H9 (cell line): Measurements from ENCODE around the gene SCLY. TPM values are rescaled to one million over a fixed set of nuclear protein-coding genes. Genes with fewer than 3 reads are reported as not detected.

Source experiments
- DNase-seq: peaks from one replicate; pipeline ENCODE4 v3.0.0-alpha.2; 2017
- H2AFZ ChIP-seq: one replicate; pipeline ENCODE4 v1.6.1; 2013; ENCODE audit warnings: mild to moderate bottlenecking, low read length, control low read depth, moderate library complexity
- H2AK5ac ChIP-seq: 2 replicates; pipeline ENCODE4 v1.6.1; 2013; ENCODE audit warnings: low read length, control low read depth, mixed read lengths; ENCODE audit not compliant: insufficient read length
- H2BK120ac ChIP-seq: one replicate; pipeline ENCODE4 v1.6.1; 2013; ENCODE audit warnings: low read depth, mild to moderate bottlenecking, low read length, control low read depth, inconsistent platforms; ENCODE audit not compliant: poor library complexity, severe bottlenecking
- H2BK12ac ChIP-seq: 2 replicates; pipeline ENCODE4 v1.6.1; 2013; ENCODE audit warnings: low read length, control low read depth, mixed read lengths, low read depth; ENCODE audit not compliant: insufficient read length
- H2BK15ac ChIP-seq: 2 replicates; pipeline ENCODE4 v1.6.1; 2013; ENCODE audit warnings: low read depth, low read length, control low read depth
- H2BK20ac ChIP-seq: one replicate; pipeline ENCODE4 v1.6.1; 2013; ENCODE audit warnings: low read depth, mild to moderate bottlenecking, low read length, control low read depth, inconsistent platforms; ENCODE audit not compliant: poor library complexity, severe bottlenecking
- H2BK5ac ChIP-seq: 2 replicates; pipeline ENCODE4 v1.6.1; 2013; ENCODE audit warnings: low read length, control low read depth, mixed read lengths; ENCODE audit not compliant: insufficient read length
- H3K14ac ChIP-seq: 2 replicates; pipeline ENCODE4 v1.6.1; 2013; ENCODE audit warnings: low read length, control low read depth; ENCODE audit not compliant: insufficient read depth
- H3K18ac ChIP-seq: 2 replicates; pipeline ENCODE4 v1.6.1; 2013; ENCODE audit warnings: low read depth, mild to moderate bottlenecking, mixed read lengths, low read length, control low read depth; ENCODE audit not compliant: insufficient read length
- H3K23ac ChIP-seq: 2 replicates; pipeline ENCODE4 v1.6.1; 2013; ENCODE audit warnings: low read length, control low read depth, mixed read lengths, low read depth; ENCODE audit not compliant: insufficient read length
- H3K23me2 ChIP-seq: 2 replicates; pipeline ENCODE4 v1.6.1; 2013; ENCODE audit warnings: low read depth, mild to moderate bottlenecking, mixed read lengths, low read length, control low read depth; ENCODE audit not compliant: insufficient read length, poor library complexity, severe bottlenecking
- H3K27ac ChIP-seq: 2 replicates; pipeline ENCODE4 v1.5.1; 2013; ENCODE audit warnings: low read length, control low read depth, mixed read lengths, low read depth; ENCODE audit not compliant: insufficient read length
- H3K27me3 ChIP-seq: 2 replicates; pipeline ENCODE4 v1.6.1; 2013; ENCODE audit warnings: low read length, control low read depth, inconsistent platforms; ENCODE audit not compliant: insufficient read depth
- H3K4ac ChIP-seq: 2 replicates; pipeline ENCODE4 v1.6.1; 2013; ENCODE audit warnings: low read depth, mild to moderate bottlenecking, control low read depth, inconsistent platforms, low read length, moderate library complexity
- H3K4me1 ChIP-seq: 2 replicates; pipeline ENCODE4 v1.6.1; 2013; ENCODE audit warnings: low read length, control low read depth, inconsistent platforms; ENCODE audit not compliant: insufficient read depth
- H3K4me2 ChIP-seq: 2 replicates; pipeline ENCODE4 v1.6.1; 2013; ENCODE audit warnings: low read length, control low read depth, mixed read lengths; ENCODE audit not compliant: insufficient read length, insufficient read depth
- H3K56ac ChIP-seq: 2 replicates; pipeline ENCODE4 v1.6.1; 2013; ENCODE audit warnings: low read depth, mild to moderate bottlenecking, mixed read lengths, low read length, control low read depth; ENCODE audit not compliant: insufficient read length
- H3K79me1 ChIP-seq: 2 replicates; pipeline ENCODE4 v1.6.1; 2013; ENCODE audit warnings: low read depth, mild to moderate bottlenecking, moderate library complexity, low read length, control low read depth, inconsistent platforms; ENCODE audit not compliant: insufficient read depth, poor library complexity, severe bottlenecking
- H3K79me2 ChIP-seq: 2 replicates; pipeline ENCODE4 v1.6.1; 2013; ENCODE audit warnings: low read length, control low read depth, inconsistent platforms; ENCODE audit not compliant: insufficient read depth
- H3K9ac ChIP-seq: 2 replicates; pipeline ENCODE4 v1.6.1; 2013; ENCODE audit warnings: low read length, control low read depth, mixed read lengths; ENCODE audit not compliant: insufficient read length; ENCODE audit errors: extremely low read depth
- H3K9me3 ChIP-seq: one replicate; pipeline ENCODE4 v1.6.1; 2013; ENCODE audit warnings: low read depth, low read length, inconsistent platforms; ENCODE audit not compliant: control insufficient read depth
- H3T11ph ChIP-seq: one replicate; pipeline ENCODE4 v1.6.1; 2013; ENCODE audit warnings: mild to moderate bottlenecking, low read length, control low read depth, inconsistent platforms
- H4K20me1 ChIP-seq: one replicate; pipeline ENCODE4 v1.6.1; 2013; ENCODE audit not compliant: control insufficient read depth, insufficient read length, insufficient read depth
- H4K5ac ChIP-seq: 2 replicates; pipeline ENCODE4 v1.6.1; 2013; ENCODE audit warnings: low read depth, mild to moderate bottlenecking, mixed read lengths, low read length, control low read depth; ENCODE audit not compliant: insufficient read length
- H4K8ac ChIP-seq: replicated peaks from 2 replicates; pipeline ENCODE4 v1.6.1; 2013; ENCODE audit warnings: low read length, control low read depth, mixed read lengths, low read depth; ENCODE audit not compliant: insufficient read length
- H4K91ac ChIP-seq: 2 replicates; pipeline ENCODE4 v1.6.1; 2013; ENCODE audit warnings: low read depth, mild to moderate bottlenecking, moderate library complexity, mixed read lengths, low read length, control low read depth; ENCODE audit not compliant: insufficient read length
- H3K27ac Mint-ChIP-seq, 3 experiments: 2 replicates in 2 of 3; 3 replicates in 1 of 3; pipeline ENCODE4 v1.8.0; 2020 to 2021; ENCODE audit warnings: mixed read lengths in 3 of 3, mild to moderate bottlenecking in 1 of 3, moderate library complexity in 1 of 3
- H3K27me3 Mint-ChIP-seq: 2 replicates; pipeline ENCODE4 v1.8.0; 2021; ENCODE audit warnings: low read depth, mild to moderate bottlenecking, moderate library complexity, mixed read lengths
- H3K36me3 Mint-ChIP-seq, 3 experiments: 2 replicates in 2 of 3; 3 replicates in 1 of 3; pipeline ENCODE4 v1.8.0; 2020 to 2021; ENCODE audit warnings: low read depth in 3 of 3, mixed read lengths in 3 of 3; ENCODE audit not compliant: insufficient read depth in 1 of 3
- H3K4me1 Mint-ChIP-seq, 2 experiments: 2 replicates each; pipeline ENCODE4 v1.8.0; 2020; ENCODE audit warnings: mixed read lengths in 2 of 2
- H3K4me3 Mint-ChIP-seq, 2 experiments: 2 replicates in 1 of 2; 3 replicates in 1 of 2; pipeline ENCODE4 v1.8.0; 2020 to 2021; ENCODE audit warnings: mild to moderate bottlenecking in 2 of 2, mixed read lengths in 2 of 2, moderate library complexity in 1 of 2
- H3K9me3 Mint-ChIP-seq, 2 experiments: 2 replicates in 1 of 2; 3 replicates in 1 of 2; pipeline ENCODE4 v1.8.0; 2020; ENCODE audit warnings: mild to moderate bottlenecking in 2 of 2, mixed read lengths in 2 of 2, moderate library complexity in 1 of 2
- WGBS: extraction: QIAGEN DNeasy Blood & Tissue Kit; methylation state at CpG from one replicate; pipeline ENCODE4 v1.1.7; 2013; ENCODE audit warnings: missing lambda C conversion rate, low lambda C conversion rate, mixed read lengths; ENCODE audit not compliant: insufficient read length; ENCODE audit errors: extremely low coverage; 5-methylcytosine and 5-hydroxymethylcytosine counted together
- total RNA-seq: library from RNA; stranded (reverse); gene quantifications from 2 replicates; pipeline ENCODE4 v1.2.1, GENCODE V29; 2021
- TF ChIP-seq, protein P1 (sequence below): fragments of 200-600 bp; sonication (generic); conservative IDR thresholded peaks from 3 replicates; pipeline ENCODE4 v1.8.0; 2021; ENCODE audit warnings: antibody characterized with exemption, mild to moderate bottlenecking

The SCLY gene
- total RNA-seq, 1 experiment from 2014 or later: 55.3 TPM

DNA sequence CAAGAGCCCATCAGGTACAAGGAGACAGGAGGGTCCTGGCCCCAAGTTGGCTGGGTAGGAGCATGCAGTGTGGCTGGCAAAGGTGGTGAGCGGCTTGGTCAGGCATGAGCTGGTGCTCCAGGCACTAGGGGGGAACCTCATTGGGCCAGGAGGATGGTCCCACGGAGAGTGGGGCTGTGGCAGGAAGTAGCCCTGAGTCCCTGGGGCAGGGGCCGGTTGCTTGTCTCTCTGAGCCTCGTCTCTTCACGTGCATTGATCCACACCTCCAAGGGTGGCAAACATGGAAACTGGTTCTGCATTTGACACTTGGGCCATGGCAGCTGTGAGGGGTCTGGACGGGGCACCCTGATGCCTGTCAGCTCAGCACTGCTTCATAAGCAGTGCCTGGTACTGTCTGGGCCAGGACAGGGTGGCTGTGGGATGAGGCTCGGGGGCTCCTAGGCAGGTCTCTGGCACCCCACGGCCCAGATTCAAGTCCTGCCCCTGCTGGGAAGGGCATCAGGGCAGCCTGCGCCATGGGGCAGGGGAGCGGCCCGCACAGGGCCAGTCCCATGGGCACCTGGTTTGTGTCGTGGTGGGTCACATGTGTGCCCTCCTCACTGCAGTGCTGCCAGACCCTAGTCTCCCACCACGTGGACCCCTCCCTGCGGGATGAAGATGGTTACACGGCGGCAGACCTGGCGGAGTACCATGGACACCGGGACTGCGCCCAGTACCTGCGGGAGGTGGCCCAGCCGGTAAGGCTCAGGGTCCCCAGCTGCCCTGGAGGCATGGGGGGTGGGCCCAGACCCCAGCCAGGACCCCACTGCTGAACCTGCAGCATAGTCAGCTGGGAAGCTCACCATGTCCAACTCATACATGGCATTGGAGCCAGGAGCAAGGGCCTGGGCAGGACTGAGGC, 55.7 kb downstream of the SCLY start:
- Histone ChIP-seq H3K4ac (no peak overlapping the region), H3K79me2 (no peaks in the 10 kb centered on the region), H2AFZ (no peak overlapping the region), H3K56ac (no peak overlapping the region), H3K27me3 (no peaks in the 10 kb centered on the region), H2BK15ac (no peak overlapping the region), H3K23ac (no peak overlapping the region), H2BK120ac (no peak overlapping the region), H2BK12ac (no peak overlapping the region), H3K79me1 (no peaks in the 10 kb centered on the region), H3K14ac (no peak overlapping the region; the same call in 1 of the 2 replicates), H4K20me1 (no peaks in the 10 kb centered on the region), H3K4me2 (no peak overlapping the region), H2AK5ac (no peak overlapping the region), H3K18ac (no peak overlapping the region), H3K9me3 (no peaks in the 10 kb centered on the region), H3T11ph (no peak overlapping the region), H3K9ac (no peak overlapping the region), H4K8ac (no peak overlapping the region), H2BK5ac (no peak overlapping the region), H4K5ac (no peak overlapping the region), H3K4me1 (no peaks in the 10 kb centered on the region), H3K23me2 (peaks cover 5% of the 10 kb centered on the region), H2BK20ac (no peak overlapping the region), H3K27ac (no peak overlapping the region), H4K91ac (no peak overlapping the region)
- no peaks in the 10 kb centered on the region; a peak in 1 of 4 replicates for H3K4me1 Mint-ChIP-seq
- no peak overlapping the region for H3K4me3 Mint-ChIP-seq
- peak overlapping the region in 1 of 3 experiments; percentile 92; a peak in 1 of 7 replicates for H3K27ac Mint-ChIP-seq
- H3K9me3 Mint-ChIP-seq: peaks cover 15 to 26% of the 10 kb centered on the region in 2 experiments
- no CpG with 5 or more reads among the region's 21 CpGs for WGBS
- DNase-seq: no peak
- TF ChIP-seq, protein P1, sequence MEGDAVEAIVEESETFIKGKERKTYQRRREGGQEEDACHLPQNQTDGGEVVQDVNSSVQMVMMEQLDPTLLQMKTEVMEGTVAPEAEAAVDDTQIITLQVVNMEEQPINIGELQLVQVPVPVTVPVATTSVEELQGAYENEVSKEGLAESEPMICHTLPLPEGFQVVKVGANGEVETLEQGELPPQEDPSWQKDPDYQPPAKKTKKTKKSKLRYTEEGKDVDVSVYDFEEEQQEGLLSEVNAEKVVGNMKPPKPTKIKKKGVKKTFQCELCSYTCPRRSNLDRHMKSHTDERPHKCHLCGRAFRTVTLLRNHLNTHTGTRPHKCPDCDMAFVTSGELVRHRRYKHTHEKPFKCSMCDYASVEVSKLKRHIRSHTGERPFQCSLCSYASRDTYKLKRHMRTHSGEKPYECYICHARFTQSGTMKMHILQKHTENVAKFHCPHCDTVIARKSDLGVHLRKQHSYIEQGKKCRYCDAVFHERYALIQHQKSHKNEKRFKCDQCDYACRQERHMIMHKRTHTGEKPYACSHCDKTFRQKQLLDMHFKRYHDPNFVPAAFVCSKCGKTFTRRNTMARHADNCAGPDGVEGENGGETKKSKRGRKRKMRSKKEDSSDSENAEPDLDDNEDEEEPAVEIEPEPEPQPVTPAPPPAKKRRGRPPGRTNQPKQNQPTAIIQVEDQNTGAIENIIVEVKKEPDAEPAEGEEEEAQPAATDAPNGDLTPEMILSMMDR: no peak
- peaks cover 12% of the 10 kb centered on the region for H3K27me3 Mint-ChIP-seq
- H3K36me3 Mint-ChIP-seq: peaks cover 0 to 9% (median 0%) of the 10 kb centered on the region in 3 experiments; a peak in 3 of 7 replicates
